Neural cell (in vitro differentiated cells): ENCODE data around the gene PGAM2. TPM values are rescaled to one million over a fixed set of nuclear protein-coding genes. Genes with fewer than 3 reads are reported as not detected.

Source experiments
- H2AFZ ChIP-seq: fragments of 200-600, 300-800 bp; sonication (generic), shearing (Covaris generic); 2 replicates; pipeline ENCODE4 v1.6.0; 2014; ENCODE audit warnings: low read depth, mild to moderate bottlenecking, antibody characterized with exemption, low read length, moderate library complexity
- H3F3A ChIP-seq: fragments of 200-600 bp; shearing (Covaris generic); 2 replicates; pipeline ENCODE4 v1.6.1; 2016; ENCODE audit warnings: mild to moderate bottlenecking, moderate library complexity, mixed read lengths, antibody characterized with exemption, low read length; ENCODE audit not compliant: insufficient read depth, poor library complexity, severe bottlenecking
- H3K27ac ChIP-seq: fragments of 200-600, 300-800 bp; sonication (generic), shearing (Covaris generic); 2 replicates; pipeline ENCODE4 v1.5.1; 2014; ENCODE audit warnings: mild to moderate bottlenecking, low read length, moderate library complexity
- H3K27me3 ChIP-seq: fragments of 300-800, 200-600 bp; sonication (generic), shearing (Covaris generic); 2 replicates; pipeline ENCODE4 v1.6.0; 2014; ENCODE audit warnings: mild to moderate bottlenecking, low read depth, low read length, moderate library complexity; ENCODE audit not compliant: insufficient read depth
- H3K36me3 ChIP-seq: fragments of 300-800, 200-600 bp; sonication (generic), shearing (Covaris generic); 2 replicates; pipeline ENCODE4 v1.5.1; 2014; ENCODE audit warnings: mild to moderate bottlenecking, antibody characterized with exemption, low read length, moderate library complexity; ENCODE audit not compliant: insufficient read depth
- H3K4me2 ChIP-seq: fragments of 300-800, 200-600 bp; sonication (generic), shearing (Covaris generic); 2 replicates; pipeline ENCODE4 v1.6.0; 2014; ENCODE audit warnings: mild to moderate bottlenecking, low read length
- H3K4me3 ChIP-seq: fragments of 300-800, 200-600 bp; sonication (generic), shearing (Covaris generic); 2 replicates; pipeline ENCODE4 v1.5.1; 2014; ENCODE audit warnings: mild to moderate bottlenecking, low read length, moderate library complexity
- H3K79me2 ChIP-seq: fragments of 200-600 bp; shearing (Covaris generic); replicated peaks from 2 replicates; pipeline ENCODE4 v1.6.0; 2014; ENCODE audit warnings: mild to moderate bottlenecking, low read length, moderate library complexity; ENCODE audit not compliant: insufficient read depth
- H3K9ac ChIP-seq: fragments of 300-800, 200-600 bp; sonication (generic), shearing (Covaris generic); 2 replicates; pipeline ENCODE4 v1.6.1; 2016; ENCODE audit warnings: mild to moderate bottlenecking, low read length, mixed read lengths
- H3K9me2 ChIP-seq: fragments of 200-600 bp; shearing (Covaris generic); 2 replicates; pipeline ENCODE4 v1.6.1; 2016; ENCODE audit warnings: mild to moderate bottlenecking, low read length, mixed read lengths; ENCODE audit not compliant: insufficient read depth
- H3K9me3 ChIP-seq: fragments of 200-600, 300-800 bp; sonication (generic), shearing (Covaris generic); 2 replicates; pipeline ENCODE4 v1.6.1; 2016; ENCODE audit warnings: mild to moderate bottlenecking, mixed run types, low read length, moderate library complexity, mixed read lengths
- H4K20me1 ChIP-seq: fragments of 200-600 bp; shearing (Covaris generic); 2 replicates; pipeline ENCODE4 v1.6.1; 2016; ENCODE audit warnings: mild to moderate bottlenecking, mixed run types; ENCODE audit not compliant: insufficient read depth
- EP300 ChIP-seq: fragments of 450-650 bp; conservative IDR thresholded peaks from 2 replicates; pipeline ENCODE4 v1.6.1; 2014; ENCODE audit warnings: antibody characterized with exemption, mild to moderate bottlenecking, moderate library complexity; ENCODE audit not compliant: poor library complexity, severe bottlenecking
- EZH2 ChIP-seq: fragments of 200-600, 300-800 bp; shearing (Covaris generic), sonication (generic); IDR thresholded peaks from 2 replicates; pipeline ENCODE4 v1.6.1; 2014; ENCODE audit warnings: antibody characterized with exemption, low read length, borderline replicate concordance, mild to moderate bottlenecking; ENCODE audit not compliant: insufficient read depth, poor library complexity, severe bottlenecking
- MXI1 ChIP-seq: fragments of 450-650 bp; conservative IDR thresholded peaks from 2 replicates; pipeline ENCODE4 v1.6.1; 2014; ENCODE audit warnings: antibody characterized with exemption, mild to moderate bottlenecking; ENCODE audit not compliant: poor library complexity, severe bottlenecking
- POLR2AphosphoS5 ChIP-seq: IDR thresholded peaks from 2 replicates; pipeline ENCODE4 v1.6.1; 2012
- RAD21 ChIP-seq: fragments of 450-650 bp; conservative IDR thresholded peaks from 2 replicates; pipeline ENCODE4 v1.6.1; 2014; ENCODE audit warnings: antibody characterized with exemption, mild to moderate bottlenecking, moderate library complexity
- REST ChIP-seq: IDR thresholded peaks from 2 replicates; pipeline ENCODE4 v1.6.1; 2012; ENCODE audit warnings: borderline replicate concordance
- SMC3 ChIP-seq: fragments of 450-650 bp; conservative IDR thresholded peaks from 2 replicates; pipeline ENCODE4 v1.6.1; 2014; ENCODE audit warnings: antibody characterized with exemption, mild to moderate bottlenecking, moderate library complexity; ENCODE audit not compliant: poor library complexity
- TAF1 ChIP-seq: IDR thresholded peaks from 2 replicates; pipeline ENCODE4 v1.6.1; 2012; ENCODE audit warnings: low read depth
- polyA plus RNA-seq: library from polyadenylated mRNA; depleted of rRNA; stranded (reverse); fragments of >200 nt; gene quantifications from 2 replicates; pipeline ENCODE4 v1.2.3, GENCODE V29; 2014
- TF ChIP-seq, protein P1 (sequence below): fragments of 450-650 bp; IDR thresholded peaks from 2 replicates; pipeline ENCODE4 v1.5.1; 2014; ENCODE audit warnings: antibody characterized with exemption, mild to moderate bottlenecking, moderate library complexity; ENCODE audit not compliant: poor library complexity, severe bottlenecking

PGAM2 gene
- polyA plus RNA-seq, 1 donor from 2014 or later, result not detected

DNA sequence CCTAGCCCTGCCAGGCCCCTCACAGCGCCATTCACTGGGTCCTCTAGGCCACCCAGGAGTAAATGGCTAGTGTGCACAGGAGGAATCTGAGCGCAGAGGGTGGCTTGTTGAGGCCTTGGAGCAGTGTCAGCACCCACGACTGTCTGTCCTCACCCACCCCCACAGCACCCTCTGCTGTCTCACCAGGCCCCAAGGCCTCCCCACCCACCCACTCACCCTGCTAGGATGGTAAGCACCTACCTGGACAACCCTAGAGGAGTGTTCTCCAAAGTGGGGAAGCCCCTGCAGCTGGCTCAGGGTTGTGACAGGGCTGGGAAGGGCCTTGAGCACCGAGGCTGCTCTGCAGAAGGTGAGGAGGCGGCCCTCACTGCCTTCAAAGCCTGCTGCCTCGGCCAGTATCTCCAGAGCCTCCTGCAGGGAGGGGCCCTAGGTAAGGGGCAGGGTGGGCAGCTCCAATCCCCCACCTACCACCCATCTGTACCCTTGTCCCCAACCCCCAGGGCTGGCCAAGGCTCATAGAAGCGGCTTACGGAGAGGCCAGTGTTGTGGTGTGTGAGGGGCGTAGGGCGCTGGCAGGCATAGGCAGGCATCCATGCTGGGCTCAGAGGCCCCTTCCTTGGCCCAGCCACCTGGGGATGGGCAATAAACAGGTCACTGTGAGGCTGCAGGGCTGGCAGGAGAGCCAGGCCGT is 14.1 kb upstream of the PGAM2 start:
- no peaks in the 10 kb centered on the region for H3K27me3 ChIP-seq
- H3K4me3 ChIP-seq, result no peak overlapping the region
- no peaks in the 10 kb centered on the region for H3K36me3 ChIP-seq
- H3F3A ChIP-seq, result no peaks in the 10 kb centered on the region
- no peak overlapping the region for H3K27ac ChIP-seq
- H2AFZ ChIP-seq, result no peak overlapping the region
- H3K4me2 ChIP-seq, result no peak overlapping the region
- TF ChIP-seq EP300 (no peak), SMC3 (no peak), MXI1 (no peak), RAD21 (no peak), POLR2AphosphoS5 (no peak), REST (no peak), TAF1 (no peak), EZH2 (no peak)
- TF ChIP-seq, protein P1, sequence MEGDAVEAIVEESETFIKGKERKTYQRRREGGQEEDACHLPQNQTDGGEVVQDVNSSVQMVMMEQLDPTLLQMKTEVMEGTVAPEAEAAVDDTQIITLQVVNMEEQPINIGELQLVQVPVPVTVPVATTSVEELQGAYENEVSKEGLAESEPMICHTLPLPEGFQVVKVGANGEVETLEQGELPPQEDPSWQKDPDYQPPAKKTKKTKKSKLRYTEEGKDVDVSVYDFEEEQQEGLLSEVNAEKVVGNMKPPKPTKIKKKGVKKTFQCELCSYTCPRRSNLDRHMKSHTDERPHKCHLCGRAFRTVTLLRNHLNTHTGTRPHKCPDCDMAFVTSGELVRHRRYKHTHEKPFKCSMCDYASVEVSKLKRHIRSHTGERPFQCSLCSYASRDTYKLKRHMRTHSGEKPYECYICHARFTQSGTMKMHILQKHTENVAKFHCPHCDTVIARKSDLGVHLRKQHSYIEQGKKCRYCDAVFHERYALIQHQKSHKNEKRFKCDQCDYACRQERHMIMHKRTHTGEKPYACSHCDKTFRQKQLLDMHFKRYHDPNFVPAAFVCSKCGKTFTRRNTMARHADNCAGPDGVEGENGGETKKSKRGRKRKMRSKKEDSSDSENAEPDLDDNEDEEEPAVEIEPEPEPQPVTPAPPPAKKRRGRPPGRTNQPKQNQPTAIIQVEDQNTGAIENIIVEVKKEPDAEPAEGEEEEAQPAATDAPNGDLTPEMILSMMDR, result no peak
- H3K9me3 ChIP-seq, result no peaks in the 10 kb centered on the region
- H4K20me1 ChIP-seq, result no peaks in the 10 kb centered on the region
- H3K9ac ChIP-seq, result no peak overlapping the region
- peaks cover 3% of the 10 kb centered on the region for H3K79me2 ChIP-seq
- H3K9me2 ChIP-seq, result no peaks in the 10 kb centered on the region

GRCh38 chr7:44078521-44078920 is 13.2 kb upstream of the PGAM2 start:
- no peak overlapping the region for H3K4me3 ChIP-seq
- H3K27me3 ChIP-seq, result no peaks in the 10 kb centered on the region
- H3K79me2 ChIP-seq, result peaks cover 3% of the 10 kb centered on the region
- no peaks in the 10 kb centered on the region for H3K9me3 ChIP-seq
- no peak overlapping the region for H2AFZ ChIP-seq
- H3K36me3 ChIP-seq, result no peaks in the 10 kb centered on the region
- no peak overlapping the region for H3K9ac ChIP-seq
- H3K27ac ChIP-seq, result no peak overlapping the region
- H3F3A ChIP-seq, result no peaks in the 10 kb centered on the region
- no peak overlapping the region for H3K4me2 ChIP-seq
- H4K20me1 ChIP-seq, result no peaks in the 10 kb centered on the region
- TF ChIP-seq REST (no peak), POLR2AphosphoS5 (no peak), MXI1 (no peak), SMC3 (no peak), TAF1 (no peak), RAD21 (no peak), EZH2 (no peak)
- TF ChIP-seq, protein P1, result no peak
- no peaks in the 10 kb centered on the region for H3K9me2 ChIP-seq
